K562 (cell line): Measurements from ENCODE around the gene SLC17A9. TPM values are rescaled to one million over a fixed set of nuclear protein-coding genes. Genes with fewer than 3 reads are reported as not detected.

ENCODE experiments used
- ARID2 ChIP-seq: fragments of 450-650 bp; IDR thresholded peaks from 2 replicates; pipeline ENCODE4 v1.6.1; 2017; ENCODE audit warnings: antibody characterized with exemption, mild to moderate bottlenecking
- ARID4B ChIP-seq: sonication (generic); formaldehyde crosslinking; IDR thresholded peaks from 2 replicates; pipeline ENCODE4 v1.8.0; 2022; ENCODE audit warnings: mild to moderate bottlenecking, missing genetic modification reagents
- ATF6 ChIP-seq: sonication (generic); formaldehyde crosslinking; IDR thresholded peaks from 2 replicates; pipeline ENCODE4 v1.4.0; 2020; ENCODE audit warnings: mild to moderate bottlenecking, missing genetic modification reagents
- CCAR2 ChIP-seq: fragments of 200-400 bp; formaldehyde crosslinking; IDR thresholded peaks from 2 replicates; pipeline ENCODE4 v1.6.1; 2017; ENCODE audit warnings: mild to moderate bottlenecking, low read depth, low read length
- CHCHD3 ChIP-seq: fragments of 250-450 bp; sonication (Bioruptor Pico); IDR thresholded peaks from 2 replicates; pipeline ENCODE4 v2.1.2; 2022; ENCODE audit warnings: mild to moderate bottlenecking
- HES1 ChIP-seq: fragments of 450-650 bp; IDR thresholded peaks from 2 replicates; pipeline ENCODE4 v1.6.1; 2016; ENCODE audit warnings: low read depth, mild to moderate bottlenecking, moderate library complexity
- MCM2 ChIP-seq: fragments of 450-650 bp; IDR thresholded peaks from 2 replicates; pipeline ENCODE4 v1.6.1; 2017; ENCODE audit warnings: low read depth, mild to moderate bottlenecking
- PBX2 ChIP-seq, 2 experiments: IDR thresholded peaks in 1 of 2; conservative IDR thresholded peaks in 1 of 2; 2 replicates each; pipeline ENCODE4 v1.6.1; 2016; ENCODE audit warnings: low read depth in 2 of 2, mild to moderate bottlenecking in 1 of 2, missing compliant biosample characterization in 1 of 2, missing genetic modification characterization in 1 of 2, moderate library complexity in 1 of 2
- PCBP2 ChIP-seq: fragments of 200-400 bp; formaldehyde crosslinking; IDR thresholded peaks from 2 replicates; pipeline ENCODE4 v1.6.1; 2018; ENCODE audit warnings: low read length, low read depth, mild to moderate bottlenecking, moderate library complexity; ENCODE audit not compliant: poor library complexity, severe bottlenecking
- TCF15 ChIP-seq: fragments of 250-450 bp; sonication (Bioruptor Pico); IDR thresholded peaks from 2 replicates; pipeline ENCODE4 v1.8.0; 2022; ENCODE audit warnings: moderate library complexity, mild to moderate bottlenecking, inconsistent platforms
- XRCC5 ChIP-seq: fragments of 200-400 bp; formaldehyde crosslinking; IDR thresholded peaks from 2 replicates; pipeline ENCODE4 v1.6.1; 2017; ENCODE audit warnings: low read depth, mild to moderate bottlenecking, low read length
- ZNF408 ChIP-seq: fragments of 250-450 bp; sonication (Bioruptor Pico); IDR thresholded peaks from 2 replicates; pipeline ENCODE4 v1.4.0; 2020; ENCODE audit warnings: low read depth, mild to moderate bottlenecking, moderate library complexity
- ZNF512 ChIP-seq: IDR thresholded peaks from 2 replicates; pipeline ENCODE4 v1.6.1; 2016; ENCODE audit warnings: missing genetic modification characterization, missing compliant biosample characterization
- polyA plus RNA-seq, 8 experiments: library from polyadenylated mRNA; depleted of rRNA in 4 of 8; stranded (reverse) in 5 of 8; unstranded in 3 of 8; fragments of >200 nt; fragmentation: Nextera tagmentation in 2 of 8; fragmentation: Illumina TruSeq in 1 of 8; extraction: Ambion mirVana in 2 of 8; extraction: Trizol in 1 of 8; gene quantifications; 2 replicates each; pipeline versions ENCODE4 v1.2.1 to v1.2.3, GENCODE V29; 2011 to 2014; ENCODE audit warnings: inconsistent platforms in 1 of 8, missing spikeins in 1 of 8
- total RNA-seq, 7 experiments: library from RNA; depleted of rRNA in 6 of 7; stranded (reverse); fragments of >200 nt in 6 of 7; fragmentation: Illumina TruSeq in 2 of 7; extraction: Trizol in 2 of 7; gene quantifications; 2 replicates each; pipeline versions ENCODE4 v1.2.1 to v1.2.3, GENCODE V29; 2011 to 2021; ENCODE audit warnings: low replicate concordance in 1 of 7

The SLC17A9 gene
- total and polyA plus RNA-seq, 9 of the 15 experiments (the other 6 are each of a cell fraction or from before 2014, with no cell fraction given) = 0.04 to 0.31 TPM; not detected in 7

GRCh38 chr20:62937268-62938104, 15.0 kb upstream of the SLC17A9 start (continued):
- TF ChIP-seq PBX2 (CRISPR knock-in tag; IDR thresholded peaks at IDR 0.05; ENCODE audit: low read depth) = no peak
- no peak for TF ChIP-seq PBX2 (tag; conservative IDR thresholded peaks at IDR 0.05; ENCODE audit: low read depth)
- no peak for TF ChIP-seq ZNF408 (CRISPR knock-in tag)
- 0 out of 2 replicates have a peak, but pooled peaks have one; percentile 13 for TF ChIP-seq ARID2
- no peak for TF ChIP-seq CCAR2
- TF ChIP-seq CHCHD3 (CRISPR knock-in tag) = no peak
- no peak for TF ChIP-seq TCF15 (CRISPR knock-in tag)
- peak; percentile 93; the same call in 1 of the 2 replicates for TF ChIP-seq ATF6
- TF ChIP-seq MCM2 = no peak
- no peak for TF ChIP-seq ZNF512 (tag)
- TF ChIP-seq XRCC5 = no peak
- no peak for TF ChIP-seq PCBP2
- peak; percentile 86 for TF ChIP-seq ARID4B (CRISPR knock-in tag)
- no peak for TF ChIP-seq HES1
